PC-9 (cell line): ENCODE results near the gene FRMD8.

ENCODE experiments used
- EZH2 ChIP-seq: fragments of 200-600 bp; sonication (generic); IDR thresholded peaks from 2 replicates; pipeline ENCODE4 v1.8.0; 2017; ENCODE audit warnings: antibody characterized with exemption, low read depth
- TF ChIP-seq, protein P1 (sequence below): fragments of 200-600 bp; sonication (generic); conservative IDR thresholded peaks from 2 replicates; pipeline ENCODE4 v1.6.1; 2017; ENCODE audit warnings: mixed run types, antibody characterized with exemption, mild to moderate bottlenecking, moderate library complexity

DNA sequence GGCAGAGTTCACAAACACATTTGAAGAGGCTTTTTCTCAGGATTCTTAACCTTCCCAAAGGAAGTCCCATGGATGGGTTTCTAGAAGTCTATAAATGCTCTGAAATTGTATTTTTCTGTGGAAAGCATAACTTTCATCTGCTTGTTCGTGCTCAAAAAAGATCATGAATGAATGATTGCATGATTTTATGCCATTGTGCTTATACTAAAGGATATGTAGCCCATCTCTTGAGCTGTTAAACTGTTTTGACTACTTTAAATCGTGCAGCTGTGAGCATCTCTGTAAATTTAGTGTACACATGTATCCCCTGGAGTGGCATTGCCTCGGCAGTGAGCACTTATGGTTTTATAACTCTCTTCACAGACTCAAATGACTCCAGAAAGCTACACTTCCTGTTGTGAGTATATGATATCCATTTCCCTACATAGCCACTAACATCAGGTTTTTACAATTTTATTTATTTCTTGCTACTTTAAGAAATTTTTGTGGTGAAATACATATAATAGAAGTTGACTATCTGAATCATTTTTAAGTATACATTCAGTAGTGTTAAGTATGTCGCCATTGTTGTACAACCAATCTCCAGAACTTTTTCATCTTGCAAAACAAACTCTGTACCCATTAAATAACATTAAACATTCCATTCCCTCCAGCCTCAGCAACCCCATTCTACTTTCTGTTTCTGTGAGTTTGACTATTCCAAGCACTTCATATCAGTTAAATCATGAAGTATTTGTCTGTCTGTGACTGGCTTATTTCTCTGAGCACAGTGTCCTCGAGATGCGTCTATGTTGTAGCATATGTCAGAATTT is 44.2 kb downstream of the FRMD8 start:
- TF ChIP-seq, protein P1, sequence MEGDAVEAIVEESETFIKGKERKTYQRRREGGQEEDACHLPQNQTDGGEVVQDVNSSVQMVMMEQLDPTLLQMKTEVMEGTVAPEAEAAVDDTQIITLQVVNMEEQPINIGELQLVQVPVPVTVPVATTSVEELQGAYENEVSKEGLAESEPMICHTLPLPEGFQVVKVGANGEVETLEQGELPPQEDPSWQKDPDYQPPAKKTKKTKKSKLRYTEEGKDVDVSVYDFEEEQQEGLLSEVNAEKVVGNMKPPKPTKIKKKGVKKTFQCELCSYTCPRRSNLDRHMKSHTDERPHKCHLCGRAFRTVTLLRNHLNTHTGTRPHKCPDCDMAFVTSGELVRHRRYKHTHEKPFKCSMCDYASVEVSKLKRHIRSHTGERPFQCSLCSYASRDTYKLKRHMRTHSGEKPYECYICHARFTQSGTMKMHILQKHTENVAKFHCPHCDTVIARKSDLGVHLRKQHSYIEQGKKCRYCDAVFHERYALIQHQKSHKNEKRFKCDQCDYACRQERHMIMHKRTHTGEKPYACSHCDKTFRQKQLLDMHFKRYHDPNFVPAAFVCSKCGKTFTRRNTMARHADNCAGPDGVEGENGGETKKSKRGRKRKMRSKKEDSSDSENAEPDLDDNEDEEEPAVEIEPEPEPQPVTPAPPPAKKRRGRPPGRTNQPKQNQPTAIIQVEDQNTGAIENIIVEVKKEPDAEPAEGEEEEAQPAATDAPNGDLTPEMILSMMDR = no peak
- no peak for TF ChIP-seq EZH2
